Dermis microvascular lymphatic vessel endothelial cell (primary cell): ENCODE measurements around the gene SMYD3. TPM values are rescaled to one million over a fixed set of nuclear protein-coding genes. Genes with fewer than 3 reads are reported as not detected.

Source experiments
- DNase-seq, 2 donors: peaks; one replicate each; pipeline versions ENCODE4 v3.0.0 to v3.0.0-alpha.2; 2010; ENCODE audit warnings: low read depth in 2 of 2
- total RNA-seq: library from RNA; depleted of rRNA; stranded (reverse); fragments of >200 nt; gene quantifications from 2 replicates; pipeline ENCODE4 v1.2.1, GENCODE V29; 2014

The SMYD3 gene
- total RNA-seq, 1 donor from 2014 or later = 17.8 TPM

DNA sequence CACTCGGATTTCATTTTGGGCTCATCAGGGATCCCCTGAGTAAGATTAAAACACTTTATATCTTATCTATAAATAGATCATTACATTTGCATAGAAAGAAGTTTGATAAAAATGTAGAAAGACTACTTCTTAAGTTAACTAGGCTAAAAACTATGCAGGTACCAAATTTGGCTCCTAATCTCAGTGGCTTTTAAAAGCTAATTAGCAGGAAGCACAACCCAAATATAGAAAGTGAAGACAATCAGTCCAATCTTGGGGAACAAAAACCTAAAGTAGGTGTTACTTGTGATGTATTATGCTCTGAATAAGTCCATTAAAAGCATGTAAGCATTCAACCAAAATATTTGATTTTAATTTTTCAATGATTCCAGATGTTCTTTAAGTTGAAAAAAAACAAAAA, 35.4 kb downstream of the SMYD3 start:
- no peak for DNase-seq

DNA sequence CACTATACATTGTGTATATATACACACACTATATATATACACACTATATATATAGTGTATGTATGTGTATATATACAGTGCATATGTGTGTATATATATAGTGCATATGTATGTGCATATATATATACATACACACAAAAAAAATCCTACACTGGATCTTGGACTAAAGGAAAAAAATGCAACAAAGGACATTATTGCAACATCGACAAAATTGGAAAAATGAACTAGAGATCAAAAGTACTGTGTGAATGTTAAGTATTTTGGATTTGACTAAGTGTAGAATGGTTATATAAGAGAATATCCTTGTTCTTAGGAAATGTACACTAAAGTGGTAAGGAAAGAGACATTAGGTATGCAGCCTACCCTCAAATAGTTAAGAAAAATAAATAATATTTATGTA, 36.5 kb downstream of the SMYD3 start:
- no peak for DNase-seq

DNA sequence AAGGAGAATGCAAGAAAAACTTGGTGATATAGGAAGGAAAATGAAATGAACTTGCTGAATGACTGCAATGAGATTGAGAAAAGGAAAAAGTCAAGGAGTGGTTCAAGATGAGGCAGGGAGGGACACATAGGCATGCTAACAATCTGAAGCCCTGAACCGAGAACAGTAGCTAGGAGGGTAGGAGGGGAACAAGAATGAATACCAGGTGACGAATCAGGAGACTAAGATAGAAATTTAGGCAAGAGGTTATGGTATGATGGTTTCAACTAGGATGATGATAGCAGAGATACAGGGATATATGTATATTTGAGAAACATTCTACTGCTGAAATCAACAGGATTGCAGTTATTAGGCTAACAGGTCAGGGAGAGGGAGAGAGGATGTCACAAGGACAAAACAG, 44.1 kb downstream of the SMYD3 start:
- no peak for DNase-seq

DNA sequence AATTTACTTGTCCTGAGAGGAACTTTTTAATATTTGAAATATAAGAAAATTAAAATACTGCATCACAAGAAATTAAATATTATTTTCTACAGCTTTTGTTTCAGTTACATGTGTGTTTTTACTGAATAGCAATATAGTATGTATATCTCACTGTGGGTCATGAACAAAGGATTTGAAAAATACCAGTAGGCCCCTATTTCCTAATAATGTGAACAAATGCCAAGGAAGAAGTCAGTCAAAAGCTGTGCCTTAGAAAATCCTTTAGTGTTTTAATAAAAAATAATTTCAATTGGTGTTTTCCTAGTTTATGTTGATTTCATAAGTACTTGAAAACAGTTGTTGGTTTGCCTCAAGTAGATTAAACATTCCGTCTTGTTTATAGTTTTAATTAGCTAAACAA, 46.7 kb downstream of the SMYD3 start:
- no peak for DNase-seq

DNA sequence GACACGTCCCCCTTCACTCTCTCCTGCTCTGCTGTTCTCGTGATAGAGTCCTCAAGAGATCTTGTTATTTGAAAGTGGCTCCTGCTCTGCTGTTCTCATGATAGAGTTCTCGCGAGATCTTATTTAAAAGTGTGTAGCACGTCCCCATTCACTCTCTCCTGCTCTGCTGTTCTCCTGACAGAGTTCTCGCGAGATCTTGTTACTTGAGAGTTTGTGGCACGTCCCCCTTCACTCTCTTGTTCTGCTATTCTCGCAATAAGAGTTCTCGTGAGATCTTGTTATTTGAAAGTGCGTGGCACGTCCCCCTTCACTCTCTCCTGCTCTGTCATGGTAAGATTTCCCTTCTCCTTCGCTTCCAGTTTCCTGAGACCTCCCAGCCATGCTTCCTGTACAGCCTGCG, 47.9 kb downstream of the SMYD3 start:
- peak in 1 of 2 donors; percentile 45 for DNase-seq

DNA sequence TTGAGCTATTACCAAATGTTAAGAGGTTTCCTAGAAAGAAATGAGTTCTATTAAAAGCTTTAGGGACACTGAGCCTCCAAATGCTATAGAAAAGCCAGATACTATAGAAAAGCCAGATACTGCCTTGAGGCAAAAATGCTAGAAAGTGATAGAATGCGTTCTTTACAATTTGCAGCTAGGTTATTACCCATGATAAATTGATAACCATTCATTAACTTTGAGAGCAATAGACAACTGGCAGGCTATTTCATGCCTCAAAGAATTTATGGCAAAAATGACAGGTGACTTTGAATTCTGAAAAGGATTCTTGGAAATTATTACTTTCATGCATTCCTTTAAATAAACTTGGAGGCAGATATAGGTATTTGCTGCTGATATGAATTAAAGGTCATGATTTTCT, 51.6 kb downstream of the SMYD3 start:
- no peak for DNase-seq

DNA sequence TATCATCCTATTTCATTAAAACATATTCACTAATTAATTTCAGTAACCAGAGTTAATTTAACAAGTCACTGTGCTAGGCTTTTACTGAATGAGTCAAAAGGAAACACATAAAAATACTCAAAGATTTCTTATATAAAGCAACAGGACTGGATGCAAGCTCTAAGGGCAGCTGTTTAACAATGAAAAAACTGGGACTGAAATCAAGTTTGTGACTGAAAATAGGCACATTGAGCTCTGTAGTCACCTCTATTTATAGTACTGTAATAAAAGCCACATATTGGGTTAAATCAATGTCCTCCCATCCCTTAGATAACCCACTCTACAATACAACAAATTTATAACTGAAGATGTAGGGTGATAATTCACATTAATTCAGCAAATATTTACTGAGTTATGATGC, 52.4 kb downstream of the SMYD3 start:
- no peak for DNase-seq

DNA sequence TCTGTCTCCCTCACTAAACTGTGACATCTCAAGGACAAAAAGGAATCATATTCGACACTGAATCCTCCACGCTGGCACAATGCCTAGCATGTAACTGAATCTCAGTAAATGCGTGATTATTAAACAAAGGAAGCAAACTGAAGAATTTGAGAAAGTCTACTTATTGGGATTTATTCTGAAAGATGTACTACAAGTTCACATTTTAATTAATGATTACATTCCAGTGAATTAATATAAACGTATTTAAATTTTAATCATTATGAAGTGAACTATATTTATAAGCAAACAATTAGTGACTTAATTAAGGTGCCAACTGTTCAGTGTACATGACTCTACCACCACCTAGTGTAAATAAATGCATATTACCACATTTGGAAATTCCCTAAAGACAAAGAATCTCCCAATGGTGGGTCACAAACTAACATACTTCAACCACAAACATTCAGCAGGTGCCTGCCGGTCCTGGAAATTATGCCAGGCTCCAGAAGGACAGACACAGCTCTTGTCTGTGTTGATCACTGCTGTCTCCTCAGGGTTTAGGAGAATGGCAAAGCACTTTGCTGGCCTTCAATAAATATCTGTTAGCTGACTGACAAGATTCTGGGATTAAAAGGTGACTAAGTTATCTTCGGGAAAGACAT, 56.3 kb downstream of the SMYD3 start:
- peak; percentile 7 to 48 for DNase-seq

DNA sequence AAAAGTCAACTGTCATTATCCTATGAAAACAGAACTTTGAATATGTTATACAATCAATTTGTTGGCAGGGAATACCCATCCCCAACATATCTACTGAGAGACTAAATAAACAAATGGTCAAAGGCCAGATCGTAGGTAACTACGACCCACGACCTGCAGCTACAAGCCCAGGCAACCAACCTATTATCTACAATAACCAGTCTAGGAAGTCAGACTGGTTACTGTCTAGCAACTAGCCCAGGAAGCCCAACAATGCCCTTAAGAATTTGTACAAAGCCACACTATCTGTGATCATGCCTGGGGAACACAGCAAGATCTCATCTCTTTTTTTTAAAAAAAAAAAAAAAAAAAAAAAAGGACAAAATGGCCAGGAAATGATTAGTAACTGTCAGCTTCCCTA, 58.7 kb downstream of the SMYD3 start:
- DNase-seq = no peak

DNA sequence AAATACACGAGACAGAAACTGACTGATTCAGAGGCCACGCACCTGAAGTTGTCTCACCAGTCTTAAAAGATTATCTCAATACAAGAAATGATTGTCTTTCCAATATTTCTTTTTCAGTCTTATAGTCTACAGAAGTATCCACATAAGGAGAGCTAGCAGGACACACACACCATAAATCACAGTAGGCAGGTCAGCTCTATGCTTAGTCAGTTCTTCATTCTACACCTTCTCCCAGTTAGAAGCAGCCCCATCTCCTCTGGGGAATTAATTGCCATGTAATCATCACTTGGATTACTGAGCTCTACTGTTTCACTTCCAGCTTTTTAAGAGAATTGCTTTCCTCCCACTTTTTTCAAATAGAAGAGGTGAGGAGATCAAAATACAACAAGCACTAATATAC, 59.6 kb downstream of the SMYD3 start:
- DNase-seq = no peak

DNA sequence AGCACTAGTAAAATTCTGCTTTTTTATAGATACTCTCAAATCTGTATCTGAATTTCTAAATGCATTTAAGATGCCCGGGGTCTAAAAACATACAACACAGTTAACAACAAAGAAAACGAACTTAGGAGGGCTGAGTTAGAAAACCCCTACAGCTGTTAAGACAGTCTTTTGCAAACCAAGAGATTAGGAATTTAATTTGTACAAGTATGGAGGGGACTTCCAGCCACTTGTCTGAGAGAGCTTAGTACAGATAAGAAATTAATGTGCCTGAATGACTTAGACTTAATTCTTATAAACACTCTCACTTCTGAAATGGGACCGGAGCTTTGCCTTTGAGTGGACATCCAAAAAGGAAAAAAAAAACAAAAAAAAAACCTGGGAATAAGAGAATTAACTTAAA, 61.6 kb downstream of the SMYD3 start:
- no peak for DNase-seq

DNA sequence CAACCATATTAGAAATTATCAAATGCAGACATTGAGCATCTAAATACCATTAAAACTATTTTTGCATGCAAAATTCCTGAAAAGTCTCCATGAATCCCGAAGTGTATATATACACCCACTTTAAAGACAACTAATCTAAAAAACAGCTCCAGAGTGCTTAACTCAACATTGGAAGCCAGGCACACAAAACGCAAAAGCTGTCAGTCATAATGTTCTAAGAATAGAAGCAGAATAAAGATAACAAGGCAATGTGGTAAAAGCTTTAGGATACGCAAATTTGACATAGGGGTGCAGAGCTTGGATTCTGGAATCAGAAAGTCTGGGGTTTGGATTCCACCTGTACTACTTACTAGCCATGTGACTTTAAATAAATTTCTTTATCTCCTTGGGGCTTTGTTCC, 62.5 kb downstream of the SMYD3 start:
- DNase-seq = no peak

DNA sequence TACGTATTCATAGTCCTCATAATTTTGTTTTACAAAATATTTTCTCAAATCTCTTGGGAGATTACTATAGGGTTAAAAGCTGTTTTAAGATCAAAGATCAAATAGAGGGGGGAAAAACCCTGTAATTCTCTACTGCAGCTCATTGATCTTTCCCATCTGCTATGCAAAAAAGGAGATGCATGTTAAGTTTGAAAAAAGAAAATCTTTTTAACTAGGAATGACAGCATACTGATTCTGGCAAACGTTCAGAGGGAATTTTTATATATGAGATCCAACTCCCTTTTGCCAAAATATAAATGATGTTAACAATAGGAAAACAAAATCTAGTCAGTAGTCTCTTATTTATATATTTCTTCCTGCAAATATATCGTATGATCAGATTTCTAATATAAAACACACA, 69.1 kb downstream of the SMYD3 start:
- no peak for DNase-seq

DNA sequence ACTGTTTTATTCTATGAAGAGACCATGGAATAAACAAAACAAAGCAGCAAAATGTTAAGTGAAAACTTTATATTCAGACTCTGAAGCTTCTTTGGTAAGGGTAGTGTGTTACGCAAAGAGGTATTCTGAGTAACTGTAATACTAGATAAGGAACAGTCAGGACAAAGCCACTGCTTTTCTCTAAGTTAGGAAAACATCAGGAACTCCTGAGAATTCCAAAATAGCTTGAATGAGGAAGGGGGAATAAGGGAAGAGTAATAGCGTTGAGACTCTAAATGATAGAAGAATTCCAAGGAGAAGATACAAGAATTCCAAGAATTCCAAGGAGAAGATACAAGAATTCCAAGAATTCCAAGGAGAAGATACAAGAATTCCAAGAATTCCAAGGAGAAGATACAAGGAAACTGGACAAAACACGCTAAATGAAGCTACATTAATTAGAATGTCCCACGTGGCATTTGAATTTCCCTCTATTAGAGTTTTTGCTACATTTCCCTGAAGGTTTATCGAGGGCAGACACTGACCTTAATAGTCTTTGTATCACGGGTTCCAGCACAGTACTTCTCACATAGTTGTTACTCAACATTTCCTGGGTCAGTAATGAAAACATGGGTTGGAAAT, 71.5 kb downstream of the SMYD3 start:
- DNase-seq = no peak

DNA sequence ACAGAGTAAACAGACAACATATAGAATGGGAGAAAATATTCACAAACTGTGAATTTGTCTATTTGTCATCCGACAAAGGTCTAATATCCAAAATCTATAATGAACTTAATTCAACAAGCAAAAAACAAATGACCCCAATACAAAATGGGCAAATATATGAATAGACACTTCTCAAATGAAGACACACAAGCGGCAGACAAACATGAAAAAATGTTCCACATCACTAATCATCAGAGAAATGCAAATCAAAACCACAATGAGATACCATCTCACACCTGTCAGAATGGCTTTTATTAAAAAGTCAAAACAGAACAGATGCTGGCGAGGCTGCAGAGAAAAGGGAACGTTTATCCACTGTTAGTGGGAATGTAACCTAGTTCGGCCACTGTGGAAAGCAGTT, 72.7 kb downstream of the SMYD3 start:
- no peak for DNase-seq

DNA sequence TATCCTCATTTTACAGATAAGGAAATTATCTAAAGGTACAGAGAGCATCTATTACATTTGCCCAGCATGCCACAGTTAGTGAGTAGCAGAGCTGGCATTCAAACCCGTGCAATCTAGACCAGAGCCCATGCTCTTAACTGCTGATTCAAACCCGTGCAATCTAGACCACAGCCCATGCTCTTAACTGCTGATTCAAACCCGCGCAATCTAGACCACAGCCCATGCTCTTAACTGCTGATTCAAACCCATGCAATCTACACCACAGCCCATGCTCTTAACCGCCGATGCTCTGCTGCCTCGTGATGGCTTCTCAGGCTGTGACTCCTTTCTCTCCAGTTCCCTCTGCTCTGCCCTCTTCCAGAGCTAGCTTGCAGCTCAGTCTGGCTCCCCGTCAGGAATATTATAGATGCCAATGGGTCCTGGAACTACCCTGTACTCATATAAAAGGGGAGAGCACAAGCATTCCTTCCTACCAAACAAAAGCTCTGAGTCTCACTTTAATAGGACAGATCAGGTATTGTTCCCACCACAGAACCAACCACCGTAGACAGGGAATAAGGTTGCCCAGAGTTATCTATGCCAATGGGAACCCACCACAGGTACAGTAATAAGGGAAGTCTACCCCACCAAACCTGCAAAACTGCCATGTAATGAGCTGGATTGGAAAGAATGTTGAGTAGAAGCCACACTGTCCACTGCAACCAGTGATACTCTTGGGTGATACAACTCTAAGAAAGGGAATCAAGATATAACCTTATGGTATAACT, 78.4 kb downstream of the SMYD3 start:
- DNase-seq = no peak

DNA sequence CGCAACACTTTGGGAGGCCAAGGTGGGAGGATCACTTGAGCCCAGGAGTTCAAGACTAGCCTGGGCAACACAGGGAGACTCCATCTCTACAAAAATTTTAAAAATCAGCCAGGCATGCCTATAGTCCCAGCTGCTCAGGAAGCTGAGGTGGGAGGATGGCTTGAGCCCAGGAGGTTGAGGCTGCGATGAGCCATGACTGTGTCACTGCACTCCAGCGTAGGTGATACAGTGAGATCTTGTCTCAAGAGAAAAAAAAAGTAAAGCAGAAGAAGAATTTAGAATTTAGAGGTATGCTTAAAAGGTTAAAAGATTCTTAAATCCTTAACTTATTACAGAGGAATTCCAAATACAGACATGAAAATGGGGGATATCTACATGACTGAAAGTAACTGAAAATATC, 79.5 kb downstream of the SMYD3 start:
- no peak for DNase-seq

DNA sequence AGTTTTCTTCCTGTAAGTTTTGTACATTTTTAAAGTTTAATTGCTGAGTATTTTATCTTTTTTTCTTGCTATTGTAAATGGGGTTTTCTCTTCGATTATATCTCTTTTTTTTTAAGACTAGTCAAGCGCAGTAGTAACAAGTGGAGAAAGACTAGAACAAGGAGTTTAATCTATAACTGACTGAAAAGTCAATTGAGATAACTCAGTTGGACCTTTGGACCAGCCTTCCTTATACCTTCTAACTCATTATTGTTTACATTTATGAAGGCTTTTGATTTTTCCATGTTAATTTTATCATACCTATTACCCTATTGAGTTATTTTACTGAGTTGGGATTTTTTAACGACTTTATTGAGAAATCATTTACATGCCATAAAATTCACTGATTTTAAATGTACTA, 81.2 kb downstream of the SMYD3 start:
- DNase-seq = no peak

DNA sequence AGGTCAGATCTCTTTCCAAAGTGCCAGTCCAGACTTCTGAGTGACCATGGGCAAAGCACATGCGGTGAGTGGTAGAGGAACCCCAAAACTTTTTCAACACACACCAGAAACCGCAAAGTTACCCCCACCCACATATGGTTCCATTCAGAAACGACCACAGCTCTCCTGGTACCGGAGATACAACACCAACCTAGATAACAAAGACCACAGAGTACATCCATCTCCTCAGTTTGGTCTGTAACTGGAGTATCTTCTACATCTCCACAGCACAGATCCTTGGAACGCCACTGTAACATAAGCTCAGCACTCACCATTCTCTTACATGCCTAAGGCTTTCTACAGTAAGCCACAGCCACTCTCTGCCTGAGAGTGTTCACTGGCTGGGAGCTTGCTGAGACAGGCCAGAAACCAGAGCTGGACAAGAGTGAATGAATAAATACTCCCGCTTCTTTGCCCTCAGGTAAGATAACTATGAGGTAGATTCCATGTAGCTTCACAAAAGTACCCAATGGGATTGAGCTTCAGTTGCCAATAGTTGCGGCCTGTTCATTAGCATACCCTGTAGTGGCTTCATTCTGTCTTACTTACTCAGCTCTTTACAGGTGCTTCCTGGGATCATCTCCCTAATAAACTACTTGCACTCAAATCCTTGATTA, 81.8 kb downstream of the SMYD3 start:
- no peak for DNase-seq

DNA sequence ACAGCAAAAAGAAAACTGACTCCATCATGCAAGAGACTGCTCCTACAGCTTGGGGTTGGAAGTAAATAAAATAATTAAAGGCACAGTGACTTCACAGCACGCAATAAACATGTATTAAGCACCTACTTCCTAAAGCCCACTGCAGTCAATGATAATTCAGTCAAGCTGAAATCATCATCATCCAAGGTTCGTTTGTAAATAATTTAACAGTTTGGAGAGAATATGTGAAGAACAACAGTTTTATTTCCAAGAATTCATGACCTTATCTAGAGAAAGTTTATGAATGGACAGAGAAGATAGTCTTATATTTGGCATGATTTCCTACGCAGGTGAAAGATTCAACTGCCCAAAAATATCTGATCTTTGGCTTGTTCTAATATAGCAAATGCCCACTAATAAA, 86.8 kb downstream of the SMYD3 start:
- no peak for DNase-seq

DNA sequence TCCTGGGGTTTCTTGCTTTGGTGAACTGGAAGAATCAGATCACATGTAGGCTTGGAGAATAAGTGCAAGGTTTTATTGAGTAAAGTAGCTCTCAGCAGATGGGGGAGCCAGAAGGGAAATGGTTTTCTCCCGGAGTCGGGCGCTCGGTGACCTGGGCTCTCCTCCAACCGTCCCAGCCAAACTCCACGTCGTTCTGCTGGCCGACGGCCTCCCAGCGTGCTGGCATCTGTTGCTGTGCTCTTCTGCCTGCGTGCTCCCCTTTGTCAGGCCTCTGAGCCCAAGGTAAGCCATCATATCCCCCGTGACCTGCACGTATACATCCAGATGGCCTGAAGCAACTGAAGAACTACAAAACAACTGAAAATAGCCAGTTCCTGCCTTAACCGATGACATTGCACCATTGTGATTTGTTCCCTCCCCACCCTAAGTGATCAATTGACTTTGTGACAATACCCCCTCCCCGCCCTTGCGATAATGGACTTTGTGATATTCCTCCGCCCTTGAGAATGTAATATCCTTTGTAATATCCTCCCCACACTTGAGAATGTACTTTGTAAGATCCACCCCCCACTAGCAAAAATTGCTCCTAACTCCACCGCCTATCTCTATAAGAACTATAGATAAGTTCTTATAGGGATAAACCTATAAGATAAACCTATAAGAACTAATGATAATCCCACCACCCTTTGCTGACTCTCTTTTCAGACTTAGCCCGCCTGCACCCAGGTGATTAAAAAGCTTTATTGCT, 88.3 kb downstream of the SMYD3 start:
- no peak for DNase-seq
